GM12873 (cell line): ENCODE data around the gene CAMK2G.

Experiments
- CTCF ChIP-seq: IDR thresholded peaks from 2 replicates; pipeline ENCODE4 v1.5.1; 2012; ENCODE audit warnings: low read depth, mild to moderate bottlenecking, moderate library complexity, low read length, control low read depth; ENCODE audit not compliant: insufficient read depth; ENCODE audit errors: missing control alignments

Gene CAMK2G

GRCh38 chr10:73773152-73773879 lies 101.0 kb downstream of the CAMK2G start:
- TF ChIP-seq CTCF: no peak

GRCh38 chr10:73772281-73773151 lies 101.8 kb downstream of the CAMK2G start:
- peak; percentile 17 for TF ChIP-seq CTCF

- TF ChIP-seq CTCF: peak; percentile 10
Observed at GRCh38 chr10:73771722-73772280, 102.6 kb downstream of the CAMK2G start.

GRCh38 chr10:73769396-73769795 lies 105.0 kb downstream of the CAMK2G start:
- TF ChIP-seq CTCF: no peak

GRCh38 chr10:73768881-73769280 lies 105.5 kb downstream of the CAMK2G start:
- TF ChIP-seq CTCF: peak; percentile 45

- TF ChIP-seq CTCF: no peak
Observed at GRCh38 chr10:73765066-73765465, 109.3 kb downstream of the CAMK2G start.

GRCh38 chr10:73763343-73763742 lies 111.0 kb downstream of the CAMK2G start:
- TF ChIP-seq CTCF: no peak
